Measurements from ENCODE around the gene NPM1. TPM values are rescaled to one million over a fixed set of nuclear protein-coding genes. Genes with fewer than 3 reads are reported as not detected.
"Not testable (repeated sequence)": the region's sequence is repeated elsewhere in the genome, so short reads cannot be mapped to it uniquely, and the experiment has no call there.

The NPM1 gene
- total and polyA plus RNA-seq, 3 experiments from 2014 or later, result 603 to 4,687 (median 4,412) TPM

DNA sequence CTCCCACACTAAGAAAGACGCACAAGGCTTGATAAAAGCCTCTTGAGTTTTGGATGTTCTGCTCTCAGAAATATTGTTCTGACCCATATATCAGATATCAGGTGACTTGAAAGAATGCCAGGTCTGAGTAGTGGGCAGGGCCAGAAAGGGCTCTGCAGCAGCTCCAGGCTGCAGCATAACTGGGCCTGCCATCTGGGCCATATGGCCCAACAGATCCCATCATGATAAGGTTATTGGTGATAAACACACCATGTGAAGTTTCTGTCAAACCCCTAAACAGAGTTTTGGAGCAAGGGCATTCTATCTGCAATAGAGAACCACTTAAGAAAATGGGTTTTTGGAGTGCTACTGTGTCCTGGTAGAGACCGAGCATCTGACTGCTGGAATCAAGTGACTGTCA is 29.8 kb upstream of the NPM1 start:
- no peak for DNase-seq
- ChIA-PET POLR2A (no interaction called here), CTCF (no interaction called here)
- Histone ChIP-seq H3K4me3 (ENCODE audit: low read length) (no peak overlapping the region), H3K27me3 (ENCODE audit: insufficient read depth, low read length, poor library complexity, severe bottlenecking) (no peaks in the 10 kb centered on the region), H3K4me1 (ENCODE audit: insufficient read depth, low read length) (no peaks in the 10 kb centered on the region), H3K9me3 (ENCODE audit: low read length) (no peaks in the 10 kb centered on the region), H3K27ac (ENCODE audit: low read depth, low read length) (no peak overlapping the region), H3K36me3 (ENCODE audit: insufficient read depth, low read length) (no peaks in the 10 kb centered on the region)
- Mint-ChIP-seq H3K27me3 (peaks cover 3 to 4% of the 10 kb centered on the region in 2 donors), H3K4me3 (no peak overlapping the region), H3K27ac (no peak overlapping the region), H3K9me3 (no peaks in the 10 kb centered on the region), H3K36me3 (peaks cover 0 to 7% (median 0%) of the 10 kb centered on the region in 3 donors), H3K4me1 (peaks cover 0 to 16% (median 7%) of the 10 kb centered on the region in 3 donors)

GRCh38 chr5:171361151-171361550 is 26.5 kb upstream of the NPM1 start:
- H3K36me3 ChIP-seq (ENCODE audit: insufficient read depth, low read length); POLR2A ChIA-PET; H3K9me3 Mint-ChIP-seq; H3K36me3 Mint-ChIP-seq; H3K4me3 Mint-ChIP-seq; H3K27ac Mint-ChIP-seq; H3K9me3 ChIP-seq (ENCODE audit: low read length); CTCF ChIA-PET; DNase-seq; H3K27ac ChIP-seq (ENCODE audit: low read depth, low read length); H3K4me3 ChIP-seq (ENCODE audit: low read length); H3K4me1 Mint-ChIP-seq; H3K27me3 ChIP-seq (ENCODE audit: insufficient read depth, low read length, poor library complexity, severe bottlenecking); H3K4me1 ChIP-seq (ENCODE audit: insufficient read depth, low read length): not testable (repeated sequence)
- peaks cover 11 to 18% of the 10 kb centered on the region in 2 donors for H3K27me3 Mint-ChIP-seq

DNA sequence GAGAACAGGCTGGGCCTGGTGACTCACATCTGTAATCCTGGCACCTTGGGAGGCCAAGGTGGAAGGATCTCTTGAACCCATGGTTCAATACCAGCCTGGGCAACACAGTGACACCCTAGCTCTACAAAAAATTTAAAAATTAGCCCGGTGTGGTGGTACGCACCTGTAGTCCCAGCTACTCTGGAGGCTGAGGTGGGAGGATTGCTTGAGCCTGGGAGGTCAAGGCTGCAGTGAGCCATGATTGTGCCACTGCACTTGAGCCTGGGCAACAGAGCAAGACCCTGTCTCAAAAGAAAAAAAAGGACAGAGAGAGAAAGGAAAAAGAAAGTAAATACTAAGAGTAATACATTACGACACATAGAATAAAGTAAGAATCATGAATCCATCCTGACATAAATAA is 24.4 kb upstream of the NPM1 start:
- H3K27ac Mint-ChIP-seq; CTCF ChIA-PET; H3K9me3 Mint-ChIP-seq; H3K36me3 ChIP-seq (ENCODE audit: insufficient read depth, low read length); H3K27me3 ChIP-seq (ENCODE audit: insufficient read depth, low read length, poor library complexity, severe bottlenecking); H3K9me3 ChIP-seq (ENCODE audit: low read length); H3K27ac ChIP-seq (ENCODE audit: low read depth, low read length); H3K4me3 ChIP-seq (ENCODE audit: low read length); H3K4me3 Mint-ChIP-seq; H3K4me1 ChIP-seq (ENCODE audit: insufficient read depth, low read length); DNase-seq; POLR2A ChIA-PET; H3K36me3 Mint-ChIP-seq; H3K4me1 Mint-ChIP-seq: not testable (repeated sequence)
- peaks cover 11 to 16% of the 10 kb centered on the region in 2 donors for H3K27me3 Mint-ChIP-seq

GRCh38 chr5:171363846-171364245 is 23.8 kb upstream of the NPM1 start:
- Mint-ChIP-seq H3K27me3 (peaks cover 13 to 17% of the 10 kb centered on the region in 2 donors), H3K4me1 (no peaks in the 10 kb centered on the region), H3K9me3 (no peaks in the 10 kb centered on the region), H3K4me3 (no peak overlapping the region), H3K36me3 (no peaks in the 10 kb centered on the region), H3K27ac (no peak overlapping the region)
- Histone ChIP-seq H3K27ac (ENCODE audit: low read depth, low read length) (no peak overlapping the region), H3K4me3 (ENCODE audit: low read length) (no peak overlapping the region), H3K27me3 (ENCODE audit: insufficient read depth, low read length, poor library complexity, severe bottlenecking) (no peaks in the 10 kb centered on the region), H3K36me3 (ENCODE audit: insufficient read depth, low read length) (no peaks in the 10 kb centered on the region), H3K4me1 (ENCODE audit: insufficient read depth, low read length) (no peaks in the 10 kb centered on the region), H3K9me3 (ENCODE audit: low read length) (no peaks in the 10 kb centered on the region)
- DNase-seq, result no peak
- POLR2A ChIA-PET, result no interaction called here
- CTCF ChIA-PET, result no interaction called here

DNA sequence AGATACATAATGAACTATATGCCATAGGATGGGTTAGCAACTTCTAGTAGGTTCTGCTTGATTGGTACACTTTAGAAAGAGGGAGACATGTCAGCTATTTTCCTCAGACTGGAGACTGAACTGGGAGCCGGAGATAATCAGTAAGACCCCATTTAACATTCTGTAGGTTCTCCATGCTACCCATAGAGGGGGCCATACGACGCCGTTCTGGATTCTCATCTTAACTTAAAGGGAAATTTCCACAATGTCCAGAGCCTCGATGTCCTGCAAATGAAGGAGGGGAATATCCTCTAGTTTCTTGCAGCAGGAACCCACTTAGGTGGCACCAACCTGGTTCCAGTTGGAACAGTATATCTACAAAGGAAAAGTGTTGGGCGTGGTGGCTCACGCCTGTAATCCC is 22.3 kb upstream of the NPM1 start:
- no peak overlapping the region for H3K27ac ChIP-seq (ENCODE audit: low read depth, low read length)
- Mint-ChIP-seq H3K36me3 (no peaks in the 10 kb centered on the region), H3K27me3 (peaks cover 18 to 26% of the 10 kb centered on the region in 2 donors), H3K27ac (peak overlapping the region in 1 of 8 donors; percentile 25), H3K4me1 (no peaks in the 10 kb centered on the region), H3K9me3 (no peaks in the 10 kb centered on the region), H3K4me3 (no peak overlapping the region)
- no peaks in the 10 kb centered on the region for H3K4me1 ChIP-seq (ENCODE audit: insufficient read depth, low read length)
- ChIA-PET POLR2A (no interaction called here), CTCF (no interaction called here)
- H3K9me3 ChIP-seq (ENCODE audit: low read length), result no peaks in the 10 kb centered on the region
- no peaks in the 10 kb centered on the region for H3K27me3 ChIP-seq (ENCODE audit: insufficient read depth, low read length, poor library complexity, severe bottlenecking)
- DNase-seq, result no peak
- no peak overlapping the region for H3K4me3 ChIP-seq (ENCODE audit: low read length)
- H3K36me3 ChIP-seq (ENCODE audit: insufficient read depth, low read length), result no peaks in the 10 kb centered on the region

GRCh38 chr5:171366645-171367044 is 21.0 kb upstream of the NPM1 start:
- no peak overlapping the region for H3K27ac Mint-ChIP-seq
- Histone ChIP-seq H3K27ac (ENCODE audit: low read depth, low read length) (no peak overlapping the region), H3K36me3 (ENCODE audit: insufficient read depth, low read length) (no peaks in the 10 kb centered on the region), H3K9me3 (ENCODE audit: low read length) (no peaks in the 10 kb centered on the region), H3K4me3 (ENCODE audit: low read length) (no peak overlapping the region), H3K4me1 (ENCODE audit: insufficient read depth, low read length) (no peaks in the 10 kb centered on the region), H3K27me3 (ENCODE audit: insufficient read depth, low read length, poor library complexity, severe bottlenecking) (no peaks in the 10 kb centered on the region)
- H3K4me1 Mint-ChIP-seq, result no peaks in the 10 kb centered on the region
- POLR2A ChIA-PET, result no interaction called here
- peaks cover 15 to 34% of the 10 kb centered on the region in 2 donors for H3K27me3 Mint-ChIP-seq
- no peak overlapping the region for H3K4me3 Mint-ChIP-seq
- CTCF ChIA-PET, result no interaction called here
- no peaks in the 10 kb centered on the region for H3K36me3 Mint-ChIP-seq
- no peak for DNase-seq
- H3K9me3 Mint-ChIP-seq, result no peaks in the 10 kb centered on the region

DNA sequence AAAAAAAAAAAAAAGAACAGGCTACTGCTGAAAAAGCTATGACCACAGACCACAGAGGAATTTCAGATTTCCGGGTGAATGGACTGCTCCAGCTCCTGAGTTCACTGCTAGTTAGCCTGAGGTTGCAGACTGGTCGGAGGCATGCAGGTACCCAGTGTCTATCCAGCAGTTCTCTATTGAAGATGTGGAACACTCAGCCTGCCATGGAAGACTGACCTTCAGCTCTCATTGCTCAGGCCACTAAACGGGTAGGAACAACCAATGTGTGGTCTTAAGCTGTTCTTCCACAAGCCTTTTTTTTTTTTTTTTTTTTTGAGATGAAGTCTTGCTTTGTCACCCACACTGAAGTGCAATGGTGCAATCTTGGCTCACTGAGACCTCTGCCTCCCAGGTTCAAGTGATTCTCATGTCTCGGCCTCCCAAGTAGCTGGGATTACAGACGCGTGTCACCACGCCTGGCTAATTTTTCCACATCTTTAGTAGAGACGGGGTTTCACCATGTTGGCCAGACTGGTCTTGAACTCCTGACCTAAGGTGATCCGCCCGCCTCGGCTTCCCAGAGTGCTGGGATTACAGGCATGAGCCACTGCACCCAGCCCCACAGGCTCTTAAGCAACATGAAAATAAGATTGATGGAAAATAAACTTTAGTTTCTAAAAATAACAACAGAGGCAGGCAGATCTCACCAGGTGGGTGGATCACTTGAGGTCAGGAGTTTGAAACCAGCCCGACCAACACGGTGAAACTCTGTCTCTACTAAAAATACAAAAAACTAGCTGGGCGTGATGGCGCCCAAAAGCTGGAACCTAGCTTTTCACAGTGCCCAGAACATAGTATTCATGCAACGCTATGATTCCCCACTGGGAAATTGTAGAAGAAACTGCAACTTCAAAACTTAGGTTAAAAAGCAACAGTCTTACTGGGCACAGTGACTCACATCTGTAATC is 20.0 kb upstream of the NPM1 start:
- Mint-ChIP-seq H3K27ac (no peak overlapping the region), H3K36me3 (no peaks in the 10 kb centered on the region), H3K27me3 (peaks cover 16 to 34% of the 10 kb centered on the region in 2 donors), H3K4me3 (no peak overlapping the region), H3K9me3 (no peaks in the 10 kb centered on the region), H3K4me1 (no peaks in the 10 kb centered on the region)
- Histone ChIP-seq H3K36me3 (ENCODE audit: insufficient read depth, low read length) (no peaks in the 10 kb centered on the region), H3K27me3 (ENCODE audit: insufficient read depth, low read length, poor library complexity, severe bottlenecking) (no peaks in the 10 kb centered on the region), H3K9me3 (ENCODE audit: low read length) (no peaks in the 10 kb centered on the region), H3K27ac (ENCODE audit: low read depth, low read length) (no peak overlapping the region), H3K4me3 (ENCODE audit: low read length) (no peak overlapping the region), H3K4me1 (ENCODE audit: insufficient read depth, low read length) (no peaks in the 10 kb centered on the region)
- CTCF ChIA-PET, result no interaction called here
- POLR2A ChIA-PET, result no interaction called here
- DNase-seq, result no peak

DNA sequence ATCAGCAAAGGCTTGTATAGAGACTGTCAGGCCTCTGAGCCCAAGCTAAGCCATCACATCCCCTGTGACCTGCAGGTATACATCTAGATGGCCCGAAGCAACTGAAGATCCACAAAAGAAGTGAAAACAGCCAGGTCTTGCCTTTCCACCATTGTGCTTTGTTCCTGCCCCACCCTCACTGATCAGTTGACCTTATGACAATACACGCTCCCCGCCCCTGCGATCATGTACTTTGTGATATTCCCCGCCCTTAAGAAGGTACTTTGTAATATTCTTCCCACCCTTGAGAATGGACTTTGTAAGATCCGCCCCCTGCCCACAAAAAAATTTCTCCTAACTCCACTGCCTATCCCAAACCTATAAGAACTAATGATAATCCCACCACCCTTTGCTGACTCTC is 18.6 kb upstream of the NPM1 start:
- ChIA-PET POLR2A (no interaction called here), CTCF (no interaction called here)
- H3K36me3 Mint-ChIP-seq, result no peaks in the 10 kb centered on the region

More for the DNA sequence above, 18.6 kb upstream of the NPM1 start:
- no peaks in the 10 kb centered on the region for H3K4me1 ChIP-seq (ENCODE audit: insufficient read depth, low read length)
- Mint-ChIP-seq H3K4me1 (no peaks in the 10 kb centered on the region), H3K27me3 (peaks cover 15 to 32% of the 10 kb centered on the region in 2 donors), H3K27ac (peak overlapping the region in 2 of 8 donors; percentile 27 to 43), H3K9me3 (no peaks in the 10 kb centered on the region), H3K4me3 (no peak overlapping the region)
- H3K9me3 ChIP-seq (ENCODE audit: low read length), result no peaks in the 10 kb centered on the region
- no peaks in the 10 kb centered on the region for H3K36me3 ChIP-seq (ENCODE audit: insufficient read depth, low read length)
- H3K27ac ChIP-seq (ENCODE audit: low read depth, low read length), result no peak overlapping the region
- H3K4me3 ChIP-seq (ENCODE audit: low read length), result no peak overlapping the region
- no peaks in the 10 kb centered on the region for H3K27me3 ChIP-seq (ENCODE audit: insufficient read depth, low read length, poor library complexity, severe bottlenecking)
- DNase-seq, result no peak
